HEK293 (cell line): ENCODE results near the gene TPST1.
"Not testable (repeated sequence)": the region's sequence is repeated elsewhere in the genome, so short reads cannot be mapped to it uniquely, and the experiment has no call there.

Source experiments
- CTCF ChIA-PET: fragments of 350-600 bp; formaldehyde crosslinking; extraction: SDS; loops from one replicate; lab custom pipeline; 2021; ENCODE audit warnings: antibody characterized with exemption; lab: Yijun Ruan, JAX
- POLR2A ChIA-PET: fragments of 300-600 bp; formaldehyde crosslinking; extraction: SDS; loops from one replicate; lab custom pipeline; 2020; ENCODE audit warnings: antibody characterized with exemption, inconsistent platforms; lab: Yijun Ruan, JAX
- H3K27ac ChIP-seq: fragments of 200-500 bp; sonication (Bioruptor generic); 2 replicates; pipeline ENCODE4 v1.5.1; 2014; ENCODE audit warnings: low read depth, low read length, control low read depth, inconsistent platforms; ENCODE audit errors: extremely low read depth
- H3K36me3 ChIP-seq, 2 experiments: fragments of 200-500 bp in 1 of 2; sonication (Bioruptor generic) in 1 of 2; 1 replicate in 1 of 2; 2 replicates in 1 of 2; pipeline ENCODE4 v1.5.1; 2014 to 2017; ENCODE audit warnings: inconsistent platforms in 2 of 2, low read length in 2 of 2; ENCODE audit not compliant: control insufficient read depth in 2 of 2, insufficient read depth in 1 of 2
- H3K4me1 ChIP-seq: fragments of 200-500 bp; sonication (Bioruptor generic); 2 replicates; pipeline ENCODE4 v1.5.1; 2014; ENCODE audit warnings: mild to moderate bottlenecking, low read length, inconsistent platforms; ENCODE audit not compliant: control insufficient read depth, insufficient read depth
- H3K4me3 ChIP-seq: 2 replicates; pipeline ENCODE4 v1.5.1; 2011; ENCODE audit warnings: low read depth, mild to moderate bottlenecking, control low read depth, low read length, moderate library complexity
- H3K9me3 ChIP-seq: fragments of 200-500 bp; sonication (Bioruptor generic); 2 replicates; pipeline ENCODE4 v1.5.1; 2014; ENCODE audit warnings: low read depth, low read length, inconsistent platforms; ENCODE audit not compliant: control insufficient read depth, insufficient read depth
- PATZ1 ChIP-seq: fragments of 450-650 bp; formaldehyde crosslinking; IDR thresholded peaks from 2 replicates; pipeline ENCODE4 v1.5.1; 2016; ENCODE audit warnings: missing biosample characterization, missing genetic modification characterization
- PRDM10 ChIP-seq: fragments of 450-650 bp; formaldehyde crosslinking; IDR thresholded peaks from 2 replicates; pipeline ENCODE4 v1.5.1; 2016; ENCODE audit warnings: missing biosample characterization, missing genetic modification characterization
- ZBTB20 ChIP-seq: fragments of 450-650 bp; formaldehyde crosslinking; IDR thresholded peaks from 2 replicates; pipeline ENCODE4 v1.5.1; 2016; ENCODE audit warnings: missing biosample characterization, missing genetic modification characterization
- ZNF221 ChIP-seq: fragments of 450-650 bp; formaldehyde crosslinking; IDR thresholded peaks from 2 replicates; pipeline ENCODE4 v1.5.1; 2017; ENCODE audit warnings: missing biosample characterization, missing genetic modification characterization, borderline replicate concordance
- ZNF394 ChIP-seq: fragments of 450-650 bp; formaldehyde crosslinking; IDR thresholded peaks from 2 replicates; pipeline ENCODE4 v1.5.1; 2016; ENCODE audit warnings: missing biosample characterization, missing genetic modification characterization, mild to moderate bottlenecking, moderate library complexity, borderline replicate concordance
- ZNF621 ChIP-seq: fragments of 450-650 bp; formaldehyde crosslinking; IDR thresholded peaks from 2 replicates; pipeline ENCODE4 v1.5.1; 2017; ENCODE audit warnings: missing biosample characterization, missing genetic modification characterization
- TF ChIP-seq, protein P1 (sequence below): fragments of 450-650 bp; formaldehyde crosslinking; IDR thresholded peaks from 2 replicates; pipeline ENCODE4 v1.5.1; 2016; ENCODE audit warnings: missing biosample characterization, missing genetic modification characterization
- TF ChIP-seq, protein P2 (sequence below): fragments of 450-650 bp; formaldehyde crosslinking; IDR thresholded peaks from 2 replicates; pipeline ENCODE4 v1.5.1; 2016; ENCODE audit warnings: missing biosample characterization, missing genetic modification characterization

The TPST1 gene

DNA sequence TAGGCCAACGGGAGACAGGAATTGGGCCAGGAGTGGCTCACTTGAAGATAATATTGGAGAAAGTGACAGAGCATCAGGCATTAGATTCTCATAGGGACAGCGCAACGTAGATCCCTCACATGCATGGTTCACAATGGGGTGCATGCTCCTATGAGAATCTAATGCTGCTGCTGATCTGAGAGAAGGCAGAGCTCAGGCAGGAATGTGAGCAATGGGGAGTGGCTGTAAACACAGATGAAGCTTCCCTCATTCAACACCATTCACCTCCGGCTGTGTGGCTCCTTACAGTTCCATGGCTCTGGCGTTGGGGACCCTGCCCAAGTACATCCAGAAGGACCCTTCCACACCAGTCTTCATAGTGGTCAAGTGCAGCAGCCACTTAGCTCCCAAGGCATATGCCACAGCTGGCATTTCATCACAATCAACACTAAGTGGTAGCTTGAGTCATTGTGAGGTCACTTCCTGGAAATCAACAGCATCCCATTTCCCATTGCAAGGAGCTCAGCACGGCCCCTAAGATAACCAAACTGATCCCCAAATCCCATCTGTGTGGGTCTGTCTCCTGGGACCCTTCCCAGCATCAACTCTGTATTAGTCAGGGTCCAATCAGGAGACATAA is 174.5 kb downstream of the TPST1 start:
- no peak overlapping the region for H3K4me3 ChIP-seq
- ChIA-PET POLR2A (interaction anchor here (0.5 kb wide), 1 partner anchor 9 kb away, joined by 3 read pairs; no protein-coding TSS in a partner anchor), CTCF (interaction anchor here (0.6 kb wide), 2 partner anchors 43 to 370 kb away, joined by 3 read pairs; no protein-coding TSS in a partner anchor)
- no peak for TF ChIP-seq PRDM10 (tag by site-specific recombination)
- TF ChIP-seq ZNF394: no peak
- TF ChIP-seq, protein P1, sequence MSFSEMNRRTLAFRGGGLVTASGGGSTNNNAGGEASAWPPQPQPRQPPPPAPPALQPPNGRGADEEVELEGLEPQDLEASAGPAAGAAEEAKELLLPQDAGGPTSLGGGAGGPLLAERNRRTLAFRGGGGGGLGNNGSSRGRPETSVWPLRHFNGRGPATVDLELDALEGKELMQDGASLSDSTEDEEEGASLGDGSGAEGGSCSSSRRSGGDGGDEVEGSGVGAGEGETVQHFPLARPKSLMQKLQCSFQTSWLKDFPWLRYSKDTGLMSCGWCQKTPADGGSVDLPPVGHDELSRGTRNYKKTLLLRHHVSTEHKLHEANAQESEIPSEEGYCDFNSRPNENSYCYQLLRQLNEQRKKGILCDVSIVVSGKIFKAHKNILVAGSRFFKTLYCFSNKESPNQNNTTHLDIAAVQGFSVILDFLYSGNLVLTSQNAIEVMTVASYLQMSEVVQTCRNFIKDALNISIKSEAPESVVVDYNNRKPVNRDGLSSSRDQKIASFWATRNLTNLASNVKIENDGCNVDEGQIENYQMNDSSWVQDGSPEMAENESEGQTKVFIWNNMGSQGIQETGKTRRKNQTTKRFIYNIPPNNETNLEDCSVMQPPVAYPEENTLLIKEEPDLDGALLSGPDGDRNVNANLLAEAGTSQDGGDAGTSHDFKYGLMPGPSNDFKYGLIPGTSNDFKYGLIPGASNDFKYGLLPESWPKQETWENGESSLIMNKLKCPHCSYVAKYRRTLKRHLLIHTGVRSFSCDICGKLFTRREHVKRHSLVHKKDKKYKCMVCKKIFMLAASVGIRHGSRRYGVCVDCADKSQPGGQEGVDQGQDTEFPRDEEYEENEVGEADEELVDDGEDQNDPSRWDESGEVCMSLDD (tag by site-specific recombination): no peak
- no peak for TF ChIP-seq ZNF221 (tag by site-specific recombination)
- TF ChIP-seq ZBTB20 (tag by site-specific recombination): no peak
- TF ChIP-seq ZNF621 (tag by site-specific recombination): no peak
- no peak for TF ChIP-seq PATZ1 (tag by site-specific recombination)
- H3K4me1 ChIP-seq: no peaks in the 10 kb centered on the region
- no peaks in the 10 kb centered on the region for H3K9me3 ChIP-seq
- peaks cover 0 to 5% of the 10 kb centered on the region in 2 experiments; a peak in 2 of 3 replicates for H3K36me3 ChIP-seq
- no peak overlapping the region for H3K27ac ChIP-seq

DNA sequence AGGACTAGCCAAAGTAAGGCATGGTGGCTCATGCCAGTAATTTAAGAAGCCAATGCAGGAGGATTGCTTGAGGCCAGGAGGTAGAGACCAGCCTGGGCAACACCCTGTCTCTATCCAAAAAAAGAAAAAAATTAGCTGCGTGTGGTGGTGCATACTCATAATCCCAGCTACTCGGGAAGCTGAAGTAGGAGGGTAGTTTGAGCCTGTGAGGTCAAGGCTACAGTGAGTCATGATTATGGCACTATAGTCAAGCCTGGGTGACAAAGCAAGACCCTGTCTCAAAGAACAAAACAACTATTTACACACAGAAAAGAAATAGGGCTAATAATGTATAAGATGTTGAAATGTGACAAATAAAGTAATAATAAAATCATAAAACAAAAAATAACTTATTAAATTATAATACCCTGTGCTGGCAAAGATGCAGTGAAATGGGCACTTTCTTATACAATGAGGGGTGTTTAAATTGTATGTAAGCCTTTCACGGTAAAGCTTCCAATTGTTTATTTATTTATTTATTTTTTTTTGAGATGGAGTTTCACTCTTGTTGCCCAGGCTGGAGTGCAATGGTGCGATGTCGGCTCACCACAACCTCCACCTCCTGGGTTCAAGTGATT is 175.2 kb downstream of the TPST1 start:
- POLR2A ChIA-PET: interaction anchor here (0.5 kb wide), 1 partner anchor 8 kb away, joined by 3 read pairs; no protein-coding TSS in a partner anchor

DNA sequence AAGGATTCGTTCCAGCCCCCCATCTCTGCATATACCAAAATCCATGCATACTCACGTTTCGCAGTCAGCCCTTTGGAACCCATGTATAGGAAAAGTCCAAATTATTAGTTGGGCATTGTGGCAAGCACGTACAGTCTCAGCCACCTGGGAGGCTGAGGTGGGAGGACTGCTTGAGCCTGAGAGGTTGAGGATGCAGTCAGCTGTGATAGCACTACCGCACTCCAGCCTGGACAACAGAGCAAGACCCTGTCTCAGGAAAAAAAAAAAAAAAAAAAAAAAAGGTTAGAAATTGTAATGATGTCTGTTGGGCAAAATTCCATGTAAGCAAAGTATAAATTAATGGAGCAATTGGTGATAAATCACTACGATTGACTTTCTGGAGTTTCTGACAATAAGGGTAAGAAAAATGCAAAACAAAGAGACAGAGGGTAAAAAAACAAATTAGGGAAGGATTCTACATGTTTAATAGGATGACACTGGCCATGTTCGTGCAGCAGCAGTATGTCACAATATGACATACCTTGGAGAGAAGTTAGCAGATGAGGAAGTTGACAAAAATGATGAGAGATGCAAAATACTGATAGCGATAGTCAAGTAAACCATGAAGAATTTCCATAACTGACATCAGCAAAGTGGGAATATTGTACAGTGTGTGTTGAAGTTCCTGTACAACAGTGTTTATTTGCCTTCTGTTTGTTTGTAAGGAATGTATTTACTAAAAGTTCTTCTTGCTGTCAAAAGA is 177.2 kb downstream of the TPST1 start:
- H3K36me3 ChIP-seq, POLR2A ChIA-PET, H3K4me3 ChIP-seq, CTCF ChIA-PET, H3K9me3 ChIP-seq, H3K27ac ChIP-seq, H3K4me1 ChIP-seq: not testable (repeated sequence)

More for the DNA sequence above, 175.2 kb downstream of the TPST1 start:
- TF ChIP-seq, protein P2, sequence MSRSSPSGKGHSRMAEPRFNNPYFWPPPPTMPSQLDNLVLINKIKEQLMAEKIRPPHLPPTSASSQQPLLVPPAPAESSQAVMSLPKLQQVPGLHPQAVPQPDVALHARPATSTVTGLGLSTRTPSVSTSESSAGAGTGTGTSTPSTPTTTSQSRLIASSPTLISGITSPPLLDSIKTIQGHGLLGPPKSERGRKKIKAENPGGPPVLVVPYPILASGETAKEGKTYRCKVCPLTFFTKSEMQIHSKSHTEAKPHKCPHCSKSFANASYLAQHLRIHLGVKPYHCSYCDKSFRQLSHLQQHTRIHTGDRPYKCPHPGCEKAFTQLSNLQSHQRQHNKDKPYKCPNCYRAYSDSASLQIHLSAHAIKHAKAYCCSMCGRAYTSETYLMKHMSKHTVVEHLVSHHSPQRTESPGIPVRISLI (tag by site-specific recombination): no peak
- Histone ChIP-seq H3K36me3 (peaks cover 0 to 5% of the 10 kb centered on the region in 2 experiments; a peak in 2 of 3 replicates), H3K4me3 (no peak overlapping the region), H3K27ac (no peak overlapping the region), H3K9me3 (no peaks in the 10 kb centered on the region), H3K4me1 (no peaks in the 10 kb centered on the region)
- CTCF ChIA-PET: no interaction called here

GRCh38 chr7:66385191-66385905 is 180.2 kb downstream of the TPST1 start:
- H3K4me3 ChIP-seq, CTCF ChIA-PET: not testable (repeated sequence)
- POLR2A ChIA-PET: interaction anchor here (0.6 kb wide), 1 partner anchor 917 kb away, joined by 4 read pairs; no protein-coding TSS in a partner anchor

GRCh38 chr7:66395128-66395571 is 190.0 kb downstream of the TPST1 start:
- H3K4me1 ChIP-seq, H3K4me3 ChIP-seq, H3K27ac ChIP-seq, H3K9me3 ChIP-seq, CTCF ChIA-PET, POLR2A ChIA-PET, H3K36me3 ChIP-seq: not testable (repeated sequence)

More at GRCh38 chr7:66385191-66385905, 180.2 kb downstream of the TPST1 start:
- not testable (repeated sequence) for H3K36me3 ChIP-seq, H3K4me1 ChIP-seq, H3K27ac ChIP-seq, H3K9me3 ChIP-seq
